Lung (tissue), 12 donors: Measurements from ENCODE around the gene RPL18. TPM values are rescaled to one million over a fixed set of nuclear protein-coding genes. Genes with fewer than 3 reads are reported as not detected.

Experiments used
- ATAC-seq: fragments of 200-7000 bp; cut with Tn5 transposase; one replicate; pipeline ENCODE4 v1.9.1; 2020; ENCODE audit warnings: moderate number of reproducible peaks; ENCODE audit not compliant: insufficient read depth, low FRiP score
- DNase-seq, 3 donors: peaks; one replicate each; pipeline ENCODE4 v3.0.0-alpha.2; 2013 to 2017
- H3K27ac ChIP-seq, 2 donors: one replicate each; pipeline ENCODE4 v1.5.1; 2013; ENCODE audit warnings: mild to moderate bottlenecking in 2 of 2, moderate library complexity in 2 of 2, control low read depth in 1 of 2, inconsistent platforms in 1 of 2, low read depth in 1 of 2, low read length in 1 of 2
- H3K27me3 ChIP-seq, 3 donors: one replicate each; pipeline ENCODE4 v1.5.1; 2013; ENCODE audit warnings: low read length in 2 of 3; ENCODE audit not compliant: control insufficient read depth in 3 of 3, insufficient read depth in 3 of 3
- H3K36me3 ChIP-seq, 4 donors: one replicate each; pipeline ENCODE4 v1.5.1; 2013; ENCODE audit warnings: low read length in 4 of 4, mild to moderate bottlenecking in 1 of 4, moderate library complexity in 1 of 4; ENCODE audit not compliant: control insufficient read depth in 4 of 4, insufficient read depth in 4 of 4
- H3K4me1 ChIP-seq, 5 donors: one replicate each; pipeline ENCODE4 v1.5.1; 2013; ENCODE audit warnings: low read length in 5 of 5, mild to moderate bottlenecking in 2 of 5, moderate library complexity in 1 of 5; ENCODE audit not compliant: control insufficient read depth in 5 of 5, insufficient read depth in 5 of 5
- H3K4me3 ChIP-seq: one replicate; pipeline ENCODE4 v1.5.1; 2013; ENCODE audit warnings: mild to moderate bottlenecking, control low read depth, moderate library complexity
- H3K9ac ChIP-seq, 2 donors: one replicate each; pipeline ENCODE4 v1.5.1; 2013; ENCODE audit warnings: low read length in 2 of 2, control low read depth in 1 of 2; ENCODE audit not compliant: insufficient read depth in 1 of 2
- H3K9me3 ChIP-seq, 4 donors: one replicate each; pipeline ENCODE4 v1.5.1; 2013; ENCODE audit warnings: low read length in 3 of 4, mild to moderate bottlenecking in 1 of 4, moderate library complexity in 1 of 4; ENCODE audit not compliant: control insufficient read depth in 4 of 4, insufficient read depth in 3 of 4
- CTCF ChIP-seq: IDR thresholded peaks from 2 replicates; pipeline ENCODE4 v1.5.1; 2012; ENCODE audit warnings: mild to moderate bottlenecking; ENCODE audit errors: control extremely low read depth, extremely low read depth
- WGBS, 2 donors: extraction: QIAGEN DNeasy Blood & Tissue Kit; methylation state at CpG; one replicate each; pipeline ENCODE4 v1.1.7; 2013; 5-methylcytosine and 5-hydroxymethylcytosine counted together
- polyA plus RNA-seq, 2 donors: library from polyadenylated mRNA; stranded (reverse); fragments of 200-250 nt; gene quantifications; one replicate each; pipeline ENCODE4 v1.2.1, GENCODE V29; 2013
- total RNA-seq, 2 donors: library from RNA; depleted of rRNA in 1 of 2; stranded (reverse); fragments of >200 nt in 1 of 2; gene quantifications; one replicate each; pipeline ENCODE4 v1.2.1, GENCODE V29; 2014 to 2021
- donor health status: control.
- donor health status: control.
- donor health status: Bipolar disorder and iron deficiency.
- donor health status: healthy.
- donor health status: DM: yes; HTN: yes; CAD: no.

RPL18 gene
- total and polyA plus RNA-seq, 4 donors: 1,019 to 3,542 (median 1,407) TPM

- TF ChIP-seq CTCF: no peak
- Histone ChIP-seq H3K4me1 (peaks cover 3 to 28% (median 14%) of the 10 kb centered on the region in 5 donors), H3K4me3 (no peak overlapping the region), H3K9me3 (no peaks in the 10 kb centered on the region), H3K27me3 (no peaks in the 10 kb centered on the region), H3K9ac (no peak overlapping the region), H3K27ac (peak overlapping the region; percentile 51 to 79), H3K36me3 (peaks cover 0 to 15% (median 3%) of the 10 kb centered on the region in 4 donors)
- peak; percentile 62 to 81 (median 70) for DNase-seq
- WGBS, 2 donors: 29 to 38% methylated on average over 44 to 47 of the region's 47 CpGs
- ATAC-seq: no peak
Observed at GRCh38 chr19:48630296-48631063, 11.5 kb upstream of the RPL18 start.

- Histone ChIP-seq H3K27ac (peak overlapping the region in 1 of 2 donors; percentile 79), H3K4me3 (no peak overlapping the region), H3K27me3 (no peaks in the 10 kb centered on the region), H3K9me3 (no peaks in the 10 kb centered on the region), H3K9ac (no peak overlapping the region), H3K4me1 (peaks cover 3 to 28% (median 12%) of the 10 kb centered on the region in 5 donors), H3K36me3 (peaks cover 0 to 15% (median 3%) of the 10 kb centered on the region in 4 donors)
- DNase-seq: peak in 2 of 3 donors; percentile 46 to 58
- no peak for TF ChIP-seq CTCF
- WGBS, 2 donors: 68 to 72% methylated on average over 44 to 48 of the region's 48 CpGs
- no peak for ATAC-seq
Observed at GRCh38 chr19:48629599-48630295, 10.8 kb upstream of the RPL18 start.

GRCh38 chr19:48629297-48629598 lies 10.3 kb upstream of the RPL18 start:
- no peak overlapping the region for H3K4me3 ChIP-seq
- H3K9ac ChIP-seq: no peak overlapping the region
- ATAC-seq (no peak), DNase-seq (no peak)
- no peaks in the 10 kb centered on the region for H3K27me3 ChIP-seq
- peaks cover 0 to 15% (median 3%) of the 10 kb centered on the region in 4 donors for H3K36me3 ChIP-seq
- 95% methylated on average over 22 of the region's 22 CpGs for WGBS, 2 donors
- H3K9me3 ChIP-seq: no peaks in the 10 kb centered on the region
- TF ChIP-seq CTCF: no peak
- H3K27ac ChIP-seq: peak overlapping the region in 1 of 2 donors; percentile 79
- H3K4me1 ChIP-seq: peaks cover 3 to 28% (median 14%) of the 10 kb centered on the region in 5 donors
